H1 (cell line): ENCODE data around the gene RAB30.

Source experiments
- CREB1 ChIP-seq: IDR thresholded peaks from 2 replicates; pipeline ENCODE4 v1.6.1; 2012; ENCODE audit warnings: inconsistent platforms
- CTCF ChIP-seq, 3 experiments: IDR thresholded peaks; 1 replicate in 2 of 3; 2 replicates in 1 of 3; pipeline versions ENCODE4 v1.5.1 to v1.6.1; 2011; ENCODE audit warnings: low read length in 3 of 3, mild to moderate bottlenecking in 3 of 3, inconsistent platforms in 2 of 3, low read depth in 1 of 3, moderate library complexity in 1 of 3; ENCODE audit not compliant: insufficient read depth in 1 of 3; ENCODE audit errors: control extremely low read depth in 1 of 3
- EGR1 ChIP-seq: IDR thresholded peaks from 2 replicates; pipeline ENCODE4 v1.6.1; 2011; ENCODE audit warnings: low read depth, low read length, borderline replicate concordance
- RXRA ChIP-seq: IDR thresholded peaks from 2 replicates; pipeline ENCODE4 v1.6.1; 2011; ENCODE audit warnings: low read depth, mild to moderate bottlenecking, low read length, moderate library complexity; ENCODE audit not compliant: insufficient read depth
- TAF1 ChIP-seq: IDR thresholded peaks from 2 replicates; pipeline ENCODE4 v1.6.1; 2011; ENCODE audit warnings: mild to moderate bottlenecking, low read depth, low read length

GRCh38 chr11:83097429-83098075 is 25.9 kb upstream of the RAB30 start:
- TF ChIP-seq EGR1 (no peak), CTCF (IDR thresholded peaks at IDR 0.05; ENCODE audit: control extremely low read depth in 1 of 3, insufficient read depth in 1 of 3, low read depth in 1 of 3, low read length in 3 of 3) (no peak), CREB1 (no peak), RXRA (no peak), TAF1 (no peak)
